GM18951 (cell line): ENCODE measurements around the gene KCTD15.

Source experiments
- POLR2A ChIP-seq: IDR thresholded peaks from 4 replicates; pipeline ENCODE4 v1.6.1; 2011; ENCODE audit warnings: mild to moderate bottlenecking; ENCODE audit not compliant: insufficient read length, insufficient read depth; ENCODE audit errors: extremely low read depth
- in situ Hi-C: fragments of 300-500 bp; cut with MboI; formaldehyde crosslinking; loops from one replicate; pipeline ENCODE4 v1.12.0; 2022; ENCODE audit warnings: low sequenced_read_pairs, mixed read lengths, inconsistent platforms; ENCODE audit not compliant: unreplicated experiment

The KCTD15 gene

DNA sequence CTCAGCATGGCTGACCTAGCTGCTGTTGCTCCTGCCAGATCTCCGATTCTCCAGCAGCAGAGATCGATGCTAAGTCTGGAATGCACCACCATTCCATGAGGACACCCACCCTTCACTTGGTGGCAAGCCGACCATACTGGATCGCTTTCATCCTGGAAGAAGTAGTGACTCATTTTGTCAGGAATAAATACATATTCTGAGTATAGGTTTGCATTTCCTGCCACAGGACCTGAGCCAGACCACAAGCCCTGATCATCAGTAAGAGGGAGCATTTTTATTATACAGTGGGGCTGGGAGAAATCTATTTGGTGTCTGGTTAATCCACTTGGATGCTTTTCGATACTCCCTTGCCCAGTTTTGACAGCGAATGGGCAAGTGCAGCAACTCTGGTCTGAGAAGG is 10.9 kb upstream of the KCTD15 start:
- no peak for TF ChIP-seq POLR2A
- in situ Hi-C loops = no loop called here

- no peak for TF ChIP-seq POLR2A
- in situ Hi-C loops = no loop called here
These were observed 8.0 kb upstream of the KCTD15 start for GRCh38 chr19:33788676-33789075.

GRCh38 chr19:33789344-33789743 is 7.3 kb upstream of the KCTD15 start:
- no peak for TF ChIP-seq POLR2A
- in situ Hi-C loops = no loop called here

- in situ Hi-C loops = no loop called here
- no peak for TF ChIP-seq POLR2A
These were observed 1.8 kb upstream of the KCTD15 start for GRCh38 chr19:33794683-33795369.

GRCh38 chr19:33795370-33796163 is 1.1 kb upstream of the KCTD15 start:
- peak; percentile 17 for TF ChIP-seq POLR2A
- in situ Hi-C loops = no loop called here

GRCh38 chr19:33797802-33798671 is 1.4 kb downstream of the KCTD15 start:
- in situ Hi-C loops = no loop called here
- TF ChIP-seq POLR2A = no peak

DNA sequence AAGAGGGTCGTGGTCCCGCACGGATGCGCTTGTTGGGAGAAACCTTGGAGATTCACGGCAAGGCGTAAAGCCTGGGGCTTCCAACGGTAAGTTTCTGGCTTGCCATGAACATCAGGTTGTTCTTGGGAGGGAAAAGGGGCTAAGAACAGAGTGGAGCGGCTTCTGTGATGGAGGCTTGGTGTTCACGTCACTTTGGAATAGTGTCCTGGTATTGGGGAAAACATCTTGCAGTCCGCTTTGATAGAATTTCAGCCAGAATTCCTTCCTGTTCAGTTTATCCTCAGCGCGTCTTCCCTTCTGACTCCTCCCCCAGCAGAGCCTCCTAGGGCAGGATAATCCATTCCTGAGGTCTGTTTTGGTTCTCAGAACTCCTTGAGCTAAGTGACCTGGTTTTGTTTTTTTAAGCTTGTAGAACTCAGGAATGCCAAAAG is 2.0 kb downstream of the KCTD15 start:
- in situ Hi-C loops = no loop called here

DNA sequence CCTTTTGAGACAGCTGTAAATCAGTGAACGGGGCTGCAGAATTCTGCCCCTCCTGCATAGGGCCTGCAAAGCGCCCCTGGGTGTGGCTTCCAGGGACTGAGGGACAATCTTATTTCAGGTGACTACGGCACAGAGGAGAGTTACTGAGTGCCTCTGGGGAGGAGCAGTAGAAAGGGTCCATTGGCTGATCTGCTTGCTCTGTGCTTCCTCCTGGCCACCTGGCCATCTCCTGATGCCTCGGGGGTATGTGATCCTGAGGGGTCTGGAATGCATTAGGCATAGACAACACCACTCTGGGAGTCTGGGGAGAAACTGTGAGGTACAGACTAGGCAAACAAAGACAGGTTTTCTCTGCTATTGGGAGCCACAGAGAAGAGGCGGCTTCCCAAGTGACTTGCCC is 2.8 kb downstream of the KCTD15 start:
- no peak for TF ChIP-seq POLR2A
- in situ Hi-C loops = no loop called here

More for the DNA sequence above, 2.0 kb downstream of the KCTD15 start:
- TF ChIP-seq POLR2A = no peak

DNA sequence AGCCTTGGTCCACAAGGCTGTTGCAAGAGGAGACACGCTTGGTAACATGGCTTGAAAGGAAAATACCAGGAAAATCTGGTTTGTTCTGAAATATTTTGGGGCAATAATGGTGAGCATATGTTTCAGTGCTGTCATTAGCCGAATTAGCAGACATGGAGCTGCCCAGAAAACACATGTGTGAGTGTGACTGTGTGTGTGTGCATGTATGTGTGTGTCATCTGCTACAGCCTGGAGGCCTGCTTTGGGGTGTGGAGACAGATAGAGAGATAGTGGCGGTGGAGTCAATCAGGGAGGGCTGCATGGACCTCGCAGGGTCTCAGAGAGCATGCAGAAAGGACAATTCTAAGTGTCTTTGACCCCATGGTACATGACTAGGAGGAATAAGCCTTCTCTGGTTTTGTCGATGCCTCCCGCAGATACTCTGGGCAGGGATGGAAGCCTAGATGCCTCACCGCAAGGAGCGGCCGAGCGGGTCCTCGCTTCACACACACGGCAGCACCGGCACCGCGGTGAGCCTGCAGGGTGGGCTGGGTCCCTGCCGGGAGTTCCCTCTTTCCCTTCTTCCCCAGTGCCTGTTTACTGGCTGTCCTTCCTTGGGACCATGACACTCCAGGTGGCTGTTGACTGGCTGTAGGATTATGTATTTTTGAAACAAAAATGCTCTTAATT is 3.5 kb downstream of the KCTD15 start:
- TF ChIP-seq POLR2A = no peak
- in situ Hi-C loops = no loop called here

- no peak for TF ChIP-seq POLR2A
- in situ Hi-C loops = no loop called here
These were observed 4.7 kb downstream of the KCTD15 start for GRCh38 chr19:33801411-33801810.

- in situ Hi-C loops = no loop called here
- TF ChIP-seq POLR2A = no peak
These were observed 5.3 kb downstream of the KCTD15 start for GRCh38 chr19:33802001-33802400.

DNA sequence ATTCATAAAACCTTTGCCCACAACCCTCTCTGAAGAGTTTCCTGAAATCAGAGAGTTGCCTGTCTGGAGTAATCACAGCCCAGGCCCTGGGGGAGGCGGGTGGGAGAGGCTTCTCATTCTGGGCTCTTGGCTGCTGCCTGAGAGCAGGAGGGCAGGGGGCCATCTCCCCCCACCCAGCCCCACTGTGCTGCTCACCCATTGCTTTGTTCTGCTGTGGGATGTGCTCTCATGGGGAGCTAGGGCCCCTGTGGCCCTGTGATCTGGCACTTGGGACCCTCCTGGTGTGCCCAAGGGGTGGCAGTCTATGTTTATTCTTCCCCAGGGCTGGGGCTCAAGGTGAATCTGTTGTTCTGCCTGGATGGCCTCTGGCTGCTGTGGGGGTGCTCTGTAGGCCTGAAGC is 6.1 kb downstream of the KCTD15 start:
- no peak for TF ChIP-seq POLR2A
- in situ Hi-C loops = no loop called here

DNA sequence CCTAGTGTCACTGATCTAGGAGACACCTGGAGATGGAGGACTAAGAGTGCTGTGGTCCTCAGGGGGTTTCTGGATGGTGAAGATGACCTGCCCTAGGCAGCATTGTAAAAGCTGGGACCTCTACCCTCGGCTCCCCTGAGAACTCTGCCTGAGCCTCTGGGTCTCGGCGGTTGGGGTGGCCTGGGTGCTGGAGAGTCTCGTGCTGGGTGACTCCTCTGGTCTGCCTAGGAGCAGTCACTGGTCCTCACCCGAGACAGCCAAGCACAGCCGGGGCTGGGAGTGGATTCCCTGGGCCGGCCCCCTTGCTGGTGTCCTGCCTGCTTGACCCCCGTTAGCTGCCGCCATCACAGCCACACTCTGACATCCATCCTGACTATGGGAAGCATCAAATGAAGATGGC is 6.7 kb downstream of the KCTD15 start:
- in situ Hi-C loops = no loop called here

More for the DNA sequence above, 6.7 kb downstream of the KCTD15 start:
- TF ChIP-seq POLR2A = no peak
